A549 (cell line): ENCODE data around the gene NEK11. TPM values are rescaled to one million over a fixed set of nuclear protein-coding genes. Genes with fewer than 3 reads are reported as not detected.

Source experiments
- ATAC-seq, 2 experiments: fragments of 200-7000 bp in 1 of 2; fragments of >200 bp in 1 of 2; cut with Nextera tagmentation in 1 of 2; cut with Tn5 transposase in 1 of 2; 3 replicates each; pipeline versions ENCODE4 v1.8.0 to v1.9.1; 2018 to 2020; ENCODE audit warnings: mild to moderate bottlenecking in 1 of 2, moderate library complexity in 1 of 2
- CTCF ChIA-PET: fragments of 300-600 bp; sonication (Branson Sonifier 250); formaldehyde crosslinking; extraction: SDS; loops from one replicate; lab custom pipeline; 2021; ENCODE audit warnings: antibody characterized with exemption, inconsistent platforms; lab: Yijun Ruan, JAX
- POLR2A ChIA-PET: fragments of 350-600 bp; formaldehyde crosslinking; extraction: SDS; loops from one replicate; lab custom pipeline; 2021; ENCODE audit warnings: antibody characterized with exemption, inconsistent platforms; lab: Yijun Ruan, JAX
- DNase-seq, 2 experiments: peaks; one replicate each; pipeline versions ENCODE4 v3.0.0 to v3.0.0-alpha.2; 2011 to 2016; ENCODE audit warnings: low read depth in 1 of 2, low spot score in 1 of 2
- FAIRE-seq: peaks from 2 replicates; lab custom pipeline; 2011; peaks lifted over from hg19 to GRCh38; lab: Jason Lieb, UNC
- H3K27ac ChIP-seq, 2 experiments: fragments of >200 bp; sonication (Bioruptor Twin); formaldehyde crosslinking; 3 replicates each; pipeline ENCODE4 v1.5.1; 2016 to 2017
- H3K4me1 ChIP-seq: fragments of >200 bp; sonication (Bioruptor Twin); formaldehyde crosslinking; 3 replicates; pipeline ENCODE4 v1.6.1; 2016
- H3K4me2 ChIP-seq: fragments of >200 bp; sonication (Bioruptor Twin); formaldehyde crosslinking; 3 replicates; pipeline ENCODE4 v1.6.1; 2016
- H3K4me3 ChIP-seq: fragments of >200 bp; sonication (Bioruptor Twin); formaldehyde crosslinking; 3 replicates; pipeline ENCODE4 v1.5.1; 2016
- H3K9me3 ChIP-seq: fragments of >200 bp; sonication (Bioruptor Twin); formaldehyde crosslinking; 3 replicates; pipeline ENCODE4 v1.6.1; 2016
- ATOH8 ChIP-seq: fragments of 250-450 bp; sonication (Bioruptor Pico); IDR thresholded peaks from 2 replicates; pipeline ENCODE4 v1.5.0; 2020; ENCODE audit warnings: low read depth, mild to moderate bottlenecking, moderate library complexity
- BCL3 ChIP-seq: fragments of >200 bp; sonication (Bioruptor Twin); formaldehyde crosslinking; IDR thresholded peaks from 3 replicates; pipeline ENCODE4 v1.6.1; 2016
- CBX2 ChIP-seq: fragments of 200-600 bp; sonication (generic); IDR thresholded peaks from 2 replicates; pipeline ENCODE4 v1.6.1; 2016; ENCODE audit warnings: low read depth, mild to moderate bottlenecking, borderline replicate concordance
- CBX8 ChIP-seq: fragments of 200-600 bp; sonication (generic); IDR thresholded peaks from 2 replicates; pipeline ENCODE4 v1.6.1; 2016
- CHD2 ChIP-seq: fragments of 150-350 bp; IDR thresholded peaks from 2 replicates; pipeline ENCODE4 v1.6.1; 2014; ENCODE audit warnings: low read length; ENCODE audit not compliant: partially characterized antibody
- CHD4 ChIP-seq: fragments of 200-600 bp; sonication (generic); IDR thresholded peaks from 2 replicates; pipeline ENCODE4 v1.6.1; 2016; ENCODE audit warnings: antibody characterized with exemption, mild to moderate bottlenecking, borderline replicate concordance
- EHF ChIP-seq: fragments of 250-450 bp; sonication (Bioruptor Pico); IDR thresholded peaks from 2 replicates; pipeline ENCODE4 v1.5.0; 2020; ENCODE audit warnings: mild to moderate bottlenecking
- EHMT2 ChIP-seq: fragments of 200-600 bp; sonication (generic); IDR thresholded peaks from 2 replicates; pipeline ENCODE4 v1.6.1; 2016; ENCODE audit warnings: antibody characterized with exemption, low read depth, mild to moderate bottlenecking, moderate library complexity
- ELK1 ChIP-seq: fragments of 150-350 bp; IDR thresholded peaks from 2 replicates; pipeline ENCODE4 v1.6.1; 2014; ENCODE audit warnings: low read depth, mild to moderate bottlenecking, low read length
- ESRRA ChIP-seq: fragments of 150-350 bp; IDR thresholded peaks from 2 replicates; pipeline ENCODE4 v1.6.1; 2014; ENCODE audit warnings: mild to moderate bottlenecking, low read length, borderline replicate concordance
- FOSL2 ChIP-seq, 2 experiments: fragments of 450-650 bp in 1 of 2; fragments of >200 bp in 1 of 2; sonication (Bioruptor Twin) in 1 of 2; formaldehyde crosslinking; IDR thresholded peaks; 2 replicates each; pipeline versions ENCODE4 v1.5.0 to v1.6.1; 2016 to 2020; ENCODE audit warnings: mild to moderate bottlenecking in 1 of 2, moderate library complexity in 1 of 2
- FOXS1 ChIP-seq: fragments of 250-450 bp; sonication (Bioruptor Pico); IDR thresholded peaks from 2 replicates; pipeline ENCODE4 v1.5.0; 2020; ENCODE audit warnings: mild to moderate bottlenecking, moderate library complexity
- HDAC2 ChIP-seq: fragments of 200-600 bp; sonication (generic); IDR thresholded peaks from 2 replicates; pipeline ENCODE4 v1.6.1; 2016
- HOXA7 ChIP-seq: fragments of 250-450 bp; sonication (Bioruptor Pico); IDR thresholded peaks from 2 replicates; pipeline ENCODE4 v1.5.0; 2020; ENCODE audit warnings: mild to moderate bottlenecking, moderate library complexity
- HOXB13 ChIP-seq: fragments of 250-450 bp; sonication (Bioruptor Pico); IDR thresholded peaks from 2 replicates; pipeline ENCODE4 v1.5.0; 2020; ENCODE audit warnings: low read depth, mild to moderate bottlenecking, moderate library complexity
- HOXB5 ChIP-seq: fragments of 250-450 bp; sonication (Bioruptor Pico); IDR thresholded peaks from 2 replicates; pipeline ENCODE4 v1.5.0; 2020; ENCODE audit warnings: mild to moderate bottlenecking, moderate library complexity
- JUN ChIP-seq, 2 experiments: fragments of >200 bp; sonication (Bioruptor Twin); formaldehyde crosslinking; IDR thresholded peaks; 2 replicates in 1 of 2; 3 replicates in 1 of 2; pipeline ENCODE4 v1.6.1; 2016 to 2017
- KDM1A ChIP-seq: fragments of 200-600 bp; sonication (generic); IDR thresholded peaks from 2 replicates; pipeline ENCODE4 v1.6.1; 2016; ENCODE audit warnings: low read depth, mild to moderate bottlenecking
- MAFK ChIP-seq: fragments of 450-650 bp; IDR thresholded peaks from 2 replicates; pipeline ENCODE4 v1.6.1; 2014; ENCODE audit not compliant: partially characterized antibody
- MYC ChIP-seq: IDR thresholded peaks from 2 replicates; pipeline ENCODE4 v1.6.1; 2012; ENCODE audit warnings: mild to moderate bottlenecking, inconsistent platforms, low read length, improper control_type of control experiment, borderline replicate concordance
- NFE2L2 ChIP-seq: fragments of 150-350 bp; conservative IDR thresholded peaks from 2 replicates; pipeline ENCODE4 v1.6.1; 2014; ENCODE audit warnings: low read length
- NPAS2 ChIP-seq: fragments of 250-450 bp; sonication (Bioruptor Pico); IDR thresholded peaks from 2 replicates; pipeline ENCODE4 v1.8.0; 2022; ENCODE audit warnings: mild to moderate bottlenecking, moderate library complexity, borderline replicate concordance
- NR3C1 ChIP-seq: fragments of >200 bp; sonication (Bioruptor Twin); formaldehyde crosslinking; IDR thresholded peaks from 3 replicates; pipeline ENCODE4 v1.6.1; 2017
- POLR2A ChIP-seq: IDR thresholded peaks from 2 replicates; pipeline ENCODE4 v1.6.1; 2012; ENCODE audit warnings: mild to moderate bottlenecking, low read length
- POLR2AphosphoS2 ChIP-seq: conservative IDR thresholded peaks from 2 replicates; pipeline ENCODE4 v1.6.1; 2012; ENCODE audit warnings: low read length, improper control_type of control experiment, inconsistent platforms
- RARB ChIP-seq: fragments of 250-450 bp; sonication (Bioruptor Pico); IDR thresholded peaks from 2 replicates; pipeline ENCODE4 v1.8.0; 2021; ENCODE audit warnings: mild to moderate bottlenecking, moderate library complexity
- RCOR1 ChIP-seq: fragments of 150-350 bp; IDR thresholded peaks from 2 replicates; pipeline ENCODE4 v1.6.1; 2014; ENCODE audit warnings: antibody characterized with exemption, low read length, low read depth
- RFX5 ChIP-seq: fragments of 450-650 bp; IDR thresholded peaks from 2 replicates; pipeline ENCODE4 v1.7.1; 2014; ENCODE audit warnings: antibody characterized with exemption, mild to moderate bottlenecking, moderate library complexity
- ZC3H11A ChIP-seq: fragments of 450-650 bp; IDR thresholded peaks from 2 replicates; pipeline ENCODE4 v1.6.1; 2014; ENCODE audit warnings: antibody characterized with exemption, mild to moderate bottlenecking
- ZSCAN20 ChIP-seq: fragments of 250-450 bp; sonication (Bioruptor Pico); IDR thresholded peaks from 2 replicates; pipeline ENCODE4 v1.8.0; 2022; ENCODE audit warnings: mild to moderate bottlenecking, moderate library complexity
- WGBS: methylation state at CpG from one replicate; pipeline ENCODE4 v1.1.6; 2017; ENCODE audit errors: missing lambda C conversion rate; 5-methylcytosine and 5-hydroxymethylcytosine counted together
- polyA plus RNA-seq, 4 experiments: library from polyadenylated mRNA; depleted of rRNA in 3 of 4; stranded (reverse); fragments of >200 nt; fragmentation: RNase III in 1 of 4; extraction: RNeasy Plus Mini Kit Qiagen cat#74134 plus additional on column Dnase treatment in 1 of 4; gene quantifications; 2 replicates in 3 of 4; 3 replicates in 1 of 4; pipeline ENCODE4 v1.2.3, GENCODE V29; 2011 to 2017

The NEK11 gene
- polyA plus RNA-seq, 2 of the 4 experiments (the other 2 are of a cell fraction), result 5.8 to 8.9 TPM

- H3K9me3 ChIP-seq, result no peaks in the 10 kb centered on the region
- TF ChIP-seq ELK1, result no peak
- TF ChIP-seq JUN (IDR thresholded peaks at IDR 0.05), result no peak
- no peak for TF ChIP-seq CHD4
- no peak for TF ChIP-seq CHD2
- no peak for TF ChIP-seq MYC
- no peak for TF ChIP-seq ZSCAN20 (CRISPR knock-in tag)
- H3K27ac ChIP-seq, result no peak overlapping the region
- no peaks in the 10 kb centered on the region for H3K4me1 ChIP-seq
- 95% methylated on average over 2 of the region's 2 CpGs for WGBS
- DNase-seq (no peak), FAIRE-seq (no peak), ATAC-seq (no peak)
- no peak overlapping the region for H3K4me2 ChIP-seq
- ChIA-PET POLR2A (no interaction called here), CTCF (no interaction called here)
- no peak overlapping the region for H3K4me3 ChIP-seq
Observed at GRCh38 chr3:131390331-131390730, 363.7 kb downstream of the NEK11 start.

- 67% methylated on average over 6 of the region's 6 CpGs for WGBS
- H3K4me2 ChIP-seq, result no peak overlapping the region
- H3K9me3 ChIP-seq, result no peaks in the 10 kb centered on the region
- no peak for TF ChIP-seq ATOH8 (CRISPR knock-in tag)
- no peak for TF ChIP-seq NFE2L2
- TF ChIP-seq HOXA7 (CRISPR knock-in tag), result no peak
- TF ChIP-seq ESRRA, result no peak
- no peak for TF ChIP-seq NPAS2 (CRISPR knock-in tag)
- TF ChIP-seq NR3C1, result no peak
- ChIA-PET POLR2A (no interaction called here), CTCF (no interaction called here)
- no peaks in the 10 kb centered on the region for H3K4me1 ChIP-seq
- FAIRE-seq, result no peak
- no peak for ATAC-seq
- no peak overlapping the region for H3K27ac ChIP-seq
- no peak for DNase-seq
- no peak overlapping the region for H3K4me3 ChIP-seq
Observed at GRCh38 chr3:131393051-131393450, 366.4 kb downstream of the NEK11 start.

GRCh38 chr3:131393868-131394267 is 367.2 kb downstream of the NEK11 start:
- DNase-seq, result no peak
- no peaks in the 10 kb centered on the region for H3K4me1 ChIP-seq
- no peak for ATAC-seq
- CTCF ChIA-PET, result no interaction called here
- no peaks in the 10 kb centered on the region for H3K9me3 ChIP-seq
- POLR2A ChIA-PET, result no interaction called here
- TF ChIP-seq MYC (no peak), KDM1A (no peak), HDAC2 (no peak), EHMT2 (no peak)
- TF ChIP-seq, all 56 proteins: peak for 0
- Histone ChIP-seq H3K4me3 (no peak overlapping the region), H3K4me2 (no peak overlapping the region), H3K27ac (no peak overlapping the region)
- FAIRE-seq, result no peak
- WGBS, result 65% methylated on average over 4 of the region's 4 CpGs

- H3K4me1 ChIP-seq, result no peaks in the 10 kb centered on the region
- no peak overlapping the region for H3K27ac ChIP-seq
- H3K9me3 ChIP-seq, result no peaks in the 10 kb centered on the region
- CTCF ChIA-PET, result no interaction called here
- H3K4me3 ChIP-seq, result no peak overlapping the region
- FAIRE-seq, result no peak
- POLR2A ChIA-PET, result no interaction called here
- TF ChIP-seq ZSCAN20 (CRISPR knock-in tag) (no peak), EHF (CRISPR knock-in tag) (no peak), HOXB13 (CRISPR knock-in tag) (no peak), MAFK (no peak), HOXB5 (CRISPR knock-in tag) (no peak), RFX5 (no peak), EHMT2 (no peak), RARB (no peak), CBX2 (no peak), POLR2A (no peak), BCL3 (no peak), RCOR1 (no peak), ESRRA (no peak), CBX8 (no peak), ZC3H11A (no peak), FOXS1 (CRISPR knock-in tag) (no peak), POLR2AphosphoS2 (no peak), FOSL2 (IDR thresholded peaks at IDR 0.05) (no peak), FOSL2 (CRISPR knock-in tag; IDR thresholded peaks at IDR 0.05) (no peak)
- H3K4me2 ChIP-seq, result no peak overlapping the region
- DNase-seq, result no peak
- ATAC-seq, result no peak
Observed at GRCh38 chr3:131394400-131394799, 367.7 kb downstream of the NEK11 start.
